HG02571 (cell line): ENCODE measurements around the gene FERD3L.

Experiments used
- ATAC-seq: cut with Tn5 transposase; IDR thresholded peaks from one replicate; pipeline ENCODE4 v1.9.1; 2021; ENCODE audit warnings: mild to moderate bottlenecking, moderate library complexity; ENCODE audit not compliant: unreplicated experiment

Gene FERD3L

GRCh38 chr7:19117091-19117869 lies 27.9 kb downstream of the FERD3L start, which contains the start of gene TWIST1:
TSS of gene TWIST1 (minus strand) at chr7:19117636. CDS start at chr7:19117321, 315 bp downstream.
- ATAC-seq, result no peak

- ATAC-seq, result no peak
These were observed 28.8 kb downstream of the FERD3L start for GRCh38 chr7:19116121-19117090.

- ATAC-seq, result no peak
These were observed 30.7 kb downstream of the FERD3L start for GRCh38 chr7:19114551-19114855.

DNA sequence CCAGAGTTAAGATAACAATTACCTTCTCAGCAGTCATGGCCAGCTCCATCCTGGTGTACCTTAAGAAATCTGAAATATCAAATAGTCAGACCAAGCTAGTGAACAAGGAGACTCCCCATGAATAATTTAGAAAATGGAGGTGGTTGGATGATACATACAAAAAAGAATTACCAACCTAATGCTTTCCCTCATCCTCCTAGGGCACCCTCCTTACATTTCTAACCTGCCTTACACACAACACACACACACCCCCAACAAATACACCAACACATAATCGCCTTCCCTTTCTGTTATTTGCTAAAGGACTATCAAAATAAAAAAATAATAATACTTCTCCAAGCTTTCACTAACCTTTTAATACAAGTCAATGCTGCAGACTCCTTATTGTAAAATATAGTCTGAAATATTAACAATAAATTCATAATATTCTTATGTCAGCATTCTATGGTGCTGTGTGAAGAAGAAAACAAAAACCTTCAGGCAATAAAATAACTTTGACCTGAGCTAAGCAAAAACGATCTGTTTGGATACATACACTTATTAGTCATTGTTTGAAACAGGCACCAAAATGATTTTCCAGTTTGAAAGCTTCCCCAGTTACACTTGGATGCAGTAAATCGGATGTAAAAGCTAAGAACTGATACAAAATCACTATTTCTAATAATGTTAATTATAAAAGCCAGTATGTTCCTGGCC lies 31.2 kb downstream of the FERD3L start:
- no peak for ATAC-seq

DNA sequence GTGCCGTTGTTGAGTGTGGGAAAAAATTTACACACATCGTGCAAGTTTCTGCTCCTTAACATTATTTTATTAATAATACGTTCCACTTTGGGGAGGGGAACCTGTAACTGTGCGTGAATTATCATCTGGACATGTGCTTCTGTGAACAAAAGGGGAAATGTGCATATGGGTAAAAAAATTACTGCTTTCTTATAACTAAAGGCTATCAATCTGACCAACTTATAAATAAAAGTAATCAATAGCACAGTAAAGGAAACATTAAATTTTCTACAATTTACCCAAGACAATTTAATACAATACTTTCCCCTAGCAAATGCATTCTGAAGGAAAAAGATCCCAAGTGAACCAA lies 32.2 kb downstream of the FERD3L start:
- ATAC-seq, result no peak

- no peak for ATAC-seq
These were observed 32.8 kb downstream of the FERD3L start for GRCh38 chr7:19112274-19113001.

DNA sequence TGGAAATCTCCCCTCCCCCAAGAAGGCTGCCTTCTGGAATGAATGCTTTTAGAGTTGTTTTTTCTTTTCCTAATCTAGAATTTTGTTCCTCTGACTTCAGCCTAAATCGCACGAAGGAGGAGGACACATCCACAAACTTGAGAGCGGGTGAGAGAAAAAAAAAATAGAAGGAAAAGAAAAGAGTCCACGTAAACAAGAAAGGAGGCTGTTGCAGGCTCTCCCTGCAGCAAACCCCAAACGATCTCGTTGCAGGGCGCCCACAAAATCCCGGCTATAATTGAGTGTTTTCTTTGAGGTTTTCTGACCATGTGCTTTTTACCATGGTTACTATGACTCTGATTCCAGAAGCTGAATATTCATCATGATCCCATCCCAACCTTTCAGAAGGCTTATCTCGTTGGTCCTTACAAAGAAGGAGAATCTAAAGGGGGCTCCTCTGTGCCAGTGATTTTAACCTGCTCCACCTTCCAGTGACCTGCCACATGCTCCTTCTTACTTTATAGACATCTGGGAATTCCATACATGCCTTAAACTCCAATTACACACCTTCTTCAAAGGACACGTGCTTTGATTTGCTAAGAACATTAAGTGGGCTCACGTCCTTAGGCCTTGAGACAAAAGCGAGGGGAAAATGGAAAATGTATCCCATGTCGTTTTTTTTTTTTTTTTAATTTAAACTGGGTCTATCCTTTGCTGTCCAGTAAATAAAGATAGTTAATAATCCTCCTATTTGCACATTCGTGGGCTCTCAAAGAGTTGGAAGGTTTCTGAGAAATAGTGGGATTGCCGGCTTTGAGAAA lies 33.5 kb downstream of the FERD3L start:
- no peak for ATAC-seq

DNA sequence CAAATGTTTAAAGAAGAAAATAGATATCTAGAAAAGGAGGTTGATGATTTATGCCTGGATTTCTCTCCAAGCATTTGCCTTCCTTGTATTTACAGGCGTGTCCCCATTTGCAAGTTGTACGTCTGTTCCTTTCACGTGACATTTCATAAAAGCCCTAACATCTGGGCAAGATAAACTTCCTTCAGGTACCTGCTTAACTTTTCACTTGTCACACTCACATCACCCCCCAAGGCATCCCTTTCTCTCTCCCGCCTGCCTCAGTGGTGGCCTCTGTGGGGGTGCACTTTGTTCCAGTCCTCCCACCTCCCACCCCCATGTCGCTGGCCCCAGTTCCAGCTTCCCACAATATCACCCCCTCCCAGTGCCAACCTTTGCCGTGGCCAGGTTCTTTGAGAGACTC lies 34.4 kb downstream of the FERD3L start:
- no peak for ATAC-seq

GRCh38 chr7:19110026-19110730 lies 35.0 kb downstream of the FERD3L start:
- ATAC-seq, result no peak

- no peak for ATAC-seq
These were observed 35.9 kb downstream of the FERD3L start for GRCh38 chr7:19109000-19109946.

DNA sequence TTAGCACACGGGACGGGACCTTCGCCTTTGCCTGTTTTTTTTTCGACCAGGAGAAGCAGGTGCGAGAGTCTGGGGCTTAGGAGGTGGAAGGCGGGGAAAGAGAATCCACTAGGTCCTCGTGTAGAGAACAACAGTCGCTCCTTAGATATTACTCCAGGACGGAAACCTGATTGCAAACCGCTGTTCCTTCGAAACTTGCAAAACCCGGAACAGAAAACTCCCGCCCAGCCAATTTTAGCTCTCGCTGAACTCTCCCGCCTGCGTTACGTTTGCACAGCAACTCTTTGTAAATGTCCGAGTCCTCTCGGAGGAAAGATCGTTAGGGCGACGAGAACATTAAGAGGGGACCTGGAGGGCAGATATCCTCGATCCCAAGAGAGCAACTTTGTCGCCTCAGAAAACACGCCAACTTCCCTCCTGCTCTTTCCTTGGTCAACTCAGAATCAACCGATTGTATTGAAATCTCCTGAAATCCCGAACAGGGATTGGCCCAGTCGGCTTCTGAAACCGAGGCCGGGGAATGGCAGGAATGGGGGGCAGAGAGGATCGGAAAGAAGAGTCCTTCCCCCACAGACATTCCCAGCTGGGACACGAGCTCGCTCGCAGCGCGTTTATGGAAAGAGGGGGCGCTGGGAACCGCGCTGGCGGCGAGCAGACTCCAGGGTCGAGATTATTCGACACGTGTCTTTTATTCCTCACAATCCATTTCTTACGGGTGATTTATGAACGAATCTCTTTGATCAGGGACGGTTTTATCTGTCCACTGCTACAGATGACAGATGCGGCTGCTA lies 37.7 kb downstream of the FERD3L start:
- no peak for ATAC-seq

- ATAC-seq, result no peak
These were observed 38.2 kb downstream of the FERD3L start for GRCh38 chr7:19107081-19107355.

GRCh38 chr7:19106241-19107080 lies 38.8 kb downstream of the FERD3L start:
- ATAC-seq, result no peak

DNA sequence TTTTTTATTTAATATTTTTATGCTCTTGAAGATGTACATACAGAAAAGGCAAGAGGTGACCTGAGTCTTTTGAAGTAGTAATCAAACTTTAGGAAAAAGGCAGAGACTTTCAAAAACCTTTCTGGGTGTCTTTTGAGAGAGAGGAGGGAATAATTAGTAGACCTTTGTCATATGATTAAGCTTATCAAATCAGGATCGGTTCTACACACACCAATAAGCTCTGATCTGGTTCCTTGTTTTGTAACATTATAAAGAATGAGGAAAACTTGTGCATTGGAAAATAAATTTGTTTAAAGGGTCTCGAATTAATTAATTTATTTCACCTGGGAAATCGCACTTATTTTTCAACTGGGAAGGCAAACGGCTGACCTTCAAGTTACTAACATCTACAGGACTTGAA lies 39.7 kb downstream of the FERD3L start:
- no peak for ATAC-seq

GRCh38 chr7:19104811-19105210 lies 40.4 kb downstream of the FERD3L start:
- ATAC-seq, result no peak

DNA sequence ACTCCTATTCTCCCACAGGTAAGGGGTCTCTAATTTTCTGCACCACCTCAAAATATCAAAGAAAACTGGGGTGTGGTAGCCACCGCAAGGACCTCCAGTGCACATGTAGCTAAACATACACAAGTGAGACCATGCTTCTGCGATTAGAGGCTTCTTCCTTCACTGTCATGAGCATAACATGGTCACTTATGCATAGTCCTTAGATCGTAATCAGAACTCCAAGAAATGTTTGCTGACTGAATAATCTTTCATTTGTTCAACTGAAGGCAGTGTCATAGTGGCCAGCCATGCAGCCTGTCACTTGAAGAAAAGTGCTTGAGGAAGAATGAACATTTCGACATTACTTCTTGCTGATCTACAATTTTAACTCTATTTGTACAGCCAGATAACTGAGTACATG lies 42.3 kb downstream of the FERD3L start:
- no peak for ATAC-seq

DNA sequence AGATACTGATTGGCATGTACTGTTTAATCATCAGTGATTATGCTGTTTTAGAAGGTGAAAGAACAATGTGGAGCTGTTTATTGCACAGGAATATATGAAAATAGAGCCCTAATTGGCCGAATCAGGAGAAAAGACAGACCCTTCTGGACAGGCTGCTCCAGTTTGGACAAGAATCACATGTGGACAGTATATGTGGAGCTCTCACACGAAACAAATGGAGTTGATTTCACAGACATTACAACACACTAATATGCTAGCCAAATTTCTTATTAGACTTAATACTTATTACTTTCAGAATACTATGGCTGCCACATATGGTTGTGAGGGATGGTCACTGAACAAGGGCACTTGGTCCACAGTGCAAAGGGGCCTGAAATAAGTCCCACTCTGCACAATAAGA lies 43.3 kb downstream of the FERD3L start:
- no peak for ATAC-seq
